Adrenal gland (tissue), 12 donors: ENCODE results near the gene SNX5. TPM values are rescaled to one million over a fixed set of nuclear protein-coding genes. Genes with fewer than 3 reads are reported as not detected.

ENCODE experiments used
- DNase-seq, 7 donors: peaks; one replicate each; pipeline ENCODE4 v3.0.0-alpha.2; 2019 to 2020
- H3K27ac ChIP-seq, 5 donors: fragments of 200-600 bp; sonication (generic) in 4 of 5; 1 replicate in 3 of 5; 2 replicates in 2 of 5; pipeline versions ENCODE4 v1.5.1 to v1.8.0; 2016 to 2020; ENCODE audit warnings: mild to moderate bottlenecking in 1 of 5
- H3K27me3 ChIP-seq: fragments of 200-600 bp; 2 replicates; pipeline ENCODE4 v1.8.0; 2021
- H3K36me3 ChIP-seq, 2 donors: fragments of 200-600 bp; replicated peaks in 1 of 2; 1 replicate in 1 of 2; 2 replicates in 1 of 2; pipeline versions ENCODE4 v1.5.1 to v1.8.0; 2018 to 2022
- H3K4me1 ChIP-seq, 2 donors: fragments of 200-600 bp; replicated peaks in 1 of 2; 1 replicate in 1 of 2; 2 replicates in 1 of 2; pipeline versions ENCODE4 v1.5.1 to v1.8.0; 2018 to 2021
- H3K4me3 ChIP-seq, 4 donors: fragments of 200-600 bp; sonication (generic) in 3 of 4; one replicate each; pipeline ENCODE4 v1.5.1; 2016 to 2018
- H3K9me3 ChIP-seq, 3 donors: fragments of 200-600 bp; sonication (generic) in 1 of 3; replicated peaks in 1 of 3; 1 replicate in 2 of 3; 2 replicates in 1 of 3; pipeline versions ENCODE4 v1.5.1 to v1.8.0; 2016 to 2021
- CTCF ChIP-seq, 6 experiments: fragments of 450-650 bp in 4 of 6; fragments of 200-600 bp in 2 of 6; sonication (generic) in 1 of 6; IDR thresholded peaks; 1 replicate in 5 of 6; 2 replicates in 1 of 6; pipeline versions ENCODE4 v1.5.1 to v1.8.0; 2016 to 2021; ENCODE audit warnings: antibody characterized with exemption in 6 of 6, mild to moderate bottlenecking in 2 of 6, moderate library complexity in 1 of 6
- POLR2A ChIP-seq, 2 donors: fragments of 450-650 bp; IDR thresholded peaks; one replicate each; pipeline ENCODE4 v1.6.1; 2017; ENCODE audit warnings: antibody characterized with exemption in 2 of 2, mild to moderate bottlenecking in 2 of 2, moderate library complexity in 1 of 2
- WGBS, 4 donors: extraction: QIAGEN DNeasy Blood & Tissue Kit in 2 of 4; methylation state at CpG; one replicate each; pipeline versions ENCODE4 v1.1.5 to v1.1.7; 2013 to 2017; 5-methylcytosine and 5-hydroxymethylcytosine counted together
- intact Hi-C, 2 donors: fragments of 100-400 bp; cut with DNase I; formaldehyde crosslinking; loops; one replicate each; pipeline versions ENCODE4 v1.14.1 to v1.15.0; 2022 to 2023
- polyA plus RNA-seq, 3 donors: library from polyadenylated mRNA; stranded (reverse); fragments of 200-250 nt in 2 of 3; fragments of 350-450 nt in 1 of 3; fragmentation: Illumina TruSeq in 1 of 3; extraction: RNeasy Lipid Tissue Mini Kit (QIAGEN cat#74804) in 1 of 3; gene quantifications; one replicate each; pipeline ENCODE4 v1.2.3, GENCODE V29; 2013 to 2014
- total RNA-seq, 9 donors: library from RNA; depleted of rRNA in 4 of 9; stranded (reverse); fragments of >200 nt in 4 of 9; fragments of 120-200 nt in 1 of 9; fragmentation: NEBNext Ultra II Directional in 1 of 9; extraction: Animal tissue kit (Norgen Biotek cat#: 25700) in 1 of 9; gene quantifications; one replicate each; pipeline versions ENCODE4 v1.1.0 to v1.2.4, GENCODE V29; 2013 to 2023
- donor health status: healthy with polysubstance abuse.
- donor health status: Bipolar disorder and iron deficiency.
- donor health status: DM: yes; HTN: yes; CAD: no.
- donor health status: DM: no; HTN: no; CAD: no.
- donor health status: DM: no; HTN: no; CAD: no.
- donor health status: DM: yes; HTN: yes; CAD: no.

Gene SNX5
- total and polyA plus RNA-seq, 12 donors = 103 to 201 (median 144) TPM

- no peak for TF ChIP-seq CTCF (IDR thresholded peaks at IDR 0.05)
- no peak for TF ChIP-seq POLR2A (IDR thresholded peaks at IDR 0.05)
- no peak overlapping the region for H3K27ac ChIP-seq
- no peak overlapping the region for H3K4me3 ChIP-seq
- no peak for DNase-seq
- WGBS, 4 donors = 90 to 95% (median 92%) methylated on average over 7 of the region's 7 CpGs
- intact Hi-C loops = no loop called here
- H3K4me1 ChIP-seq = no peaks in the 10 kb centered on the region
- peaks cover 0 to 10% of the 10 kb centered on the region in 2 donors for H3K36me3 ChIP-seq
- no peaks in the 10 kb centered on the region for H3K27me3 ChIP-seq
- no peaks in the 10 kb centered on the region for H3K9me3 ChIP-seq
Observed at GRCh38 chr20:17985388-17986018, 16.9 kb upstream of the SNX5 start.

- TF ChIP-seq CTCF (IDR thresholded peaks at IDR 0.05) (no peak), POLR2A (IDR thresholded peaks at IDR 0.05) (no peak)
- no peak for DNase-seq
- 93 to 98% (median 96%) methylated on average over 5 to 6 of the region's 6 CpGs for WGBS, 4 donors
- H3K27me3 ChIP-seq = no peaks in the 10 kb centered on the region
- no peaks in the 10 kb centered on the region for H3K9me3 ChIP-seq
- intact Hi-C loops = no loop called here
- H3K4me1 ChIP-seq = peaks cover 22 to 25% of the 10 kb centered on the region in 2 donors
- no peak overlapping the region for H3K27ac ChIP-seq
- H3K36me3 ChIP-seq = peaks cover 0 to 24% of the 10 kb centered on the region in 2 donors
- no peak overlapping the region for H3K4me3 ChIP-seq
Observed at GRCh38 chr20:17976305-17976704, 7.7 kb upstream of the SNX5 start.

GRCh38 chr20:17972121-17972520 is 3.5 kb upstream of the SNX5 start:
- no peaks in the 10 kb centered on the region for H3K27me3 ChIP-seq
- peaks cover 0 to 11% of the 10 kb centered on the region in 2 donors for H3K36me3 ChIP-seq
- TF ChIP-seq CTCF (IDR thresholded peaks at IDR 0.05) (no peak), POLR2A (IDR thresholded peaks at IDR 0.05) (no peak)
- 60 to 71% (median 71%) methylated on average over 2 of the region's 2 CpGs for WGBS, 4 donors
- no peaks in the 10 kb centered on the region for H3K9me3 ChIP-seq
- peaks cover 38 to 41% of the 10 kb centered on the region in 2 donors for H3K4me1 ChIP-seq
- intact Hi-C loops = no loop called here
- H3K4me3 ChIP-seq = peak overlapping the region in 1 of 4 donors; percentile 69
- H3K27ac ChIP-seq = peak overlapping the region in 1 of 5 donors; percentile 96
- DNase-seq = no peak

GRCh38 chr20:17971300-17972013 is 2.9 kb upstream of the SNX5 start:
- no peak for TF ChIP-seq CTCF (IDR thresholded peaks at IDR 0.05)
- no peak for TF ChIP-seq POLR2A (IDR thresholded peaks at IDR 0.05)
- DNase-seq = no peak
- Histone ChIP-seq H3K9me3 (no peaks in the 10 kb centered on the region), H3K4me3 (peak overlapping the region in 1 of 4 donors; percentile 69), H3K27me3 (no peaks in the 10 kb centered on the region), H3K27ac (peak overlapping the region in 3 of 5 donors; percentile 16 to 99 (median 96)), H3K36me3 (peaks cover 0 to 10% of the 10 kb centered on the region in 2 donors), H3K4me1 (peaks cover 41 to 44% of the 10 kb centered on the region in 2 donors)
- WGBS, 4 donors = 45 to 48% (median 48%) methylated on average over 7 of the region's 7 CpGs
- intact Hi-C loops = no loop called here
